Thyroid gland (tissue), 4 donors: ENCODE data around the gene S100A2.

Experiments used
- CTCF ChIP-seq, 6 experiments: fragments of 200-600 bp in 3 of 6; fragments of 450-650 bp in 3 of 6; sonication (generic) in 3 of 6; IDR thresholded peaks; one replicate each; pipeline ENCODE4 v1.5.1; 2016 to 2019; ENCODE audit warnings: antibody characterized with exemption in 6 of 6, mild to moderate bottlenecking in 2 of 6, inconsistent platforms in 1 of 6, moderate library complexity in 1 of 6
- POLR2A ChIP-seq, 2 donors: fragments of 450-650 bp; IDR thresholded peaks; one replicate each; pipeline ENCODE4 v1.6.1; 2017; ENCODE audit warnings: antibody characterized with exemption in 2 of 2, mild to moderate bottlenecking in 2 of 2, moderate library complexity in 1 of 2

- TF ChIP-seq CTCF (IDR thresholded peaks at IDR 0.05) (no peak), POLR2A (IDR thresholded peaks at IDR 0.05) (no peak)
Measured at GRCh38 chr1:153513666-153514065, 52.0 kb downstream of the S100A2 start.
